ENCODE results near the gene SFTPB. TPM values are rescaled to one million over a fixed set of nuclear protein-coding genes. Genes with fewer than 3 reads are reported as not detected.

SFTPB gene
- not detected in 2 replicates for total RNA-seq (ENCODE audit: low replicate concordance)

DNA sequence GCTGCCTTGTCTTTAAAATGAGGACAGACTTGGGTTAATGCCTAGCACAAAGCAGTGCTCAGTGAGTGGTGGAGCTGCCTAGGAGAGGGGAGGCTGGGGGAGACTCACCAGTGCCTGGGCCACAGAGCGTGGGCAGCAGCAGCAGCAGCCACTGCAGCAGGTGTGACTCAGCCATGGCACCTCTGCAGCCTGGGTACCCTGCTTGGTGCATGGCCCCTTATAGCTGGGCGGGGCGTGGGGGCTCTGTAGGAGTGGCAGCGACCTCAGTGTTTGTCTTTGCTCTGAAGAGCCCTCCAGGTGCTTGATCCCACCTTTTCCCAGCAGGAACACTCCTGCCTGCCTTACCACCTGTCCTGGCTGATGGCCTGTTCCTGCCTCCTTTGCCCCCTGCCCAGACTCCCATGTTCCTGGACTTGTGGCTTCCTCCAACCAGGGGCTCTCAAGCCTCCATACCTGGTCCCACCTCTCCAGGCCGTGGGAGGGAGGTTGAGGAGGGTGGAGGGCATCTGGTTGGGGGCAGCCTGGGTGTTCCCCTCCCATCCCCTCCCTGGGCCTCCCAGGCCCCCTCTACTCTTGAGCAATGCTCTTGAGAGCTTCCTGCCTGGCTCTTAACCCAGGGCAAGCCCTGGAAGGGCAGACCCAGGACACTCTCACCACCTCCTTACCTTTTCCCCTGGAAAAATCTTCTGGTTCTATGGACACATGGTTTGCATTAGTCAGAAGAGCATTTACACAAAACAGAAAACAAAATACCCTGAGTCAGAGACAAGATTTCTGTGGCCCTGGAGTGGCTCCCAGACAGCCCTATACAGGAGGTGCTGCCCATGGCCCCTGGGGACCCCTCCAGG, at the start of gene SFTPB:
Gene SFTPB, minus strand, starts transcription at position 191 of the 848 bp plus-strand sequence. Its CDS starts 16 bp downstream, at position 175.
- Mint-ChIP-seq H3K36me3 (no peaks in the 10 kb centered on the region), H3K27ac (peak within 1 kb of the TSS; percentile 20), H3K4me1 (peaks cover 14% of the 10 kb centered on the region), H3K9me3 (no peaks in the 10 kb centered on the region), H3K27me3 (ENCODE audit: insufficient read depth, low read depth) (peaks cover 10% of the 10 kb centered on the region), H3K4me3 (no peak within 1 kb of the TSS)
- H3K9me3 ChIP-seq (ENCODE audit: low read depth): no peaks in the 10 kb centered on the region
- TF ChIP-seq CTCF (IDR thresholded peaks at IDR 0.05) (no peak), EZH2phosphoT487 (IDR thresholded peaks at IDR 0.05) (no peak), EZH2 (IDR thresholded peaks at IDR 0.05) (no peak)
- no peak within 1 kb of the TSS for H3K4me3 ChIP-seq
- no peaks in the 10 kb centered on the region for H3F3A ChIP-seq (ENCODE audit: low read depth)
- H3K9ac ChIP-seq: no peak within 1 kb of the TSS
- no peaks in the 10 kb centered on the region for H4K20me1 ChIP-seq (ENCODE audit: low read depth)
- no peaks in the 10 kb centered on the region for H3K4me1 ChIP-seq
- DNase-seq (ENCODE audit: low spot score): no peak
- H3K27me3 ChIP-seq: no peaks in the 10 kb centered on the region
- no peaks in the 10 kb centered on the region for H3K36me3 ChIP-seq
- no peak within 1 kb of the TSS for H3K4me2 ChIP-seq
- H3K79me2 ChIP-seq (ENCODE audit: low read depth): no peaks in the 10 kb centered on the region
- no peak within 1 kb of the TSS for H3K27ac ChIP-seq
- no peak within 1 kb of the TSS for H2AFZ ChIP-seq (replicated peaks)

DNA sequence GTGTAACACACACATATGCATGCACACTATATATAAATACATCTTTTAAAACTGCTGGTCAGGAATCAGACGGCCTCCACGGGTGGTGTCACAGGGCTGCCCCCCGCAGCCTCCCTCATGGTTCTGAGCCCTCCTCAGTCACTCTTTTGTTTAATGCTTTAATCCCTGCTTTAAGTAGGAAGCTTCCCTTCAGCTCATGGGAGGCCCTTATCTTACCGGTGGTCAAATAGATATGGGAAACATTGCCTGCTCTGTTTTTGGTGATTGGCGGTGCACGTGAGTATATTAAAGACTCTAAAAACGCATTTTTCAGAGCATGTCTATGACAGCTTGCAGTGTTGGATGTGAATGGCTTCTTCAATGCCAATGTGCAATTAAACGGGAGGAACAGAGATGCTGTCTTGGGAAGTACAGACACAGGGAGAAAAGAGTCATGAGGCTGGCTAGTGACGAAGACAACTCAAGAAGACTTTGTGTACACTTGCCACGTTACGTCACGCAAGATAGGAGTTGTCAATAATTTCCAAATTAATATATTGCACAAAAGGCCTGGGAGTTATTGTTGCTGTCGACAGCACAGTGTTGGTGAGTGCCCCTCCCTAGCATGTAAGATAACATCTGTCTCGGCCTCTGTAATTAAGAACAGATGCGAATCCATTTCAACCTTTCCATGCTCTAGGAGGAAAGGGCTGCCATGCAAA, 49.5 kb upstream of the SFTPB start:
- no peaks in the 10 kb centered on the region for H3K9me3 ChIP-seq (ENCODE audit: low read depth)
- no peaks in the 10 kb centered on the region for H3K79me2 ChIP-seq (ENCODE audit: low read depth)

DNA sequence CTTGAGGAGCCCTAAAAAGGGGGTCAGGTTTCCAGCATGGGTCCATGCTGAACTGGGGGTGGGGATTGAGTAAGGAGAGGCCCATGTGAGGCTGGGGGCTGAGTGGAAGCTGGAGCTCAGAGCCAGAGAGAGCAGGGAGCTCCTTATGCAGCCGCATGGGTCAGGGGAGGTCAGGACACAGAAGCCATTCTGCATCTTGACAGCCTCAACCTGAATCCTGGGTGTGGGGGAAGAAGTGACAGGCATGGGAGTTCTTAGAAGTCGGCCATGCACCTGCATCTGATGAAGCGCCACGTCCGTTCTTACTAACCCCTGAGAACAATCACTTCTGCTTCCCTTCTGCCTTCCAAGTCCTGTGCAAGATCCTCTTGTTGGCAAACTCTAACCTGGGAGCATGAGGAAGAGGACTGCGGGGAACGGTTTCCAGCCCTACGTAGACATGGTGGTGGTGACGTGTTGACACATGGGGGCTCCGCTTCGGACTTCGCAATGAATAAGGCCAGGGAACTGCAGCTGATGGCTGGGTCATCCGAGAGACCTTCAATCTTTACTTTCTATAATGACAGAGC, 48.4 kb upstream of the SFTPB start:
- H3K9me3 ChIP-seq (ENCODE audit: low read depth): no peaks in the 10 kb centered on the region
- no peaks in the 10 kb centered on the region for H3K36me3 ChIP-seq
- no peak overlapping the region for H3K4me3 ChIP-seq
- H4K20me1 ChIP-seq (ENCODE audit: low read depth): no peaks in the 10 kb centered on the region
- H3K79me2 ChIP-seq (ENCODE audit: low read depth): no peaks in the 10 kb centered on the region
- TF ChIP-seq EZH2phosphoT487 (IDR thresholded peaks at IDR 0.05): no peak
- TF ChIP-seq EZH2 (IDR thresholded peaks at IDR 0.05): no peak
- TF ChIP-seq CTCF (IDR thresholded peaks at IDR 0.05): no peak
- H3K27ac ChIP-seq: no peak overlapping the region
- H3K4me1 Mint-ChIP-seq: peaks cover 24% of the 10 kb centered on the region
- no peak overlapping the region for H3K9ac ChIP-seq
- H3K27ac Mint-ChIP-seq: peak overlapping the region; percentile 82
- H3K4me1 ChIP-seq: peaks cover 22% of the 10 kb centered on the region
- no peaks in the 10 kb centered on the region for H3K36me3 Mint-ChIP-seq
- peaks cover 10% of the 10 kb centered on the region for H3K27me3 Mint-ChIP-seq (ENCODE audit: insufficient read depth, low read depth)
- H3K4me2 ChIP-seq: peak overlapping the region; percentile 51
- H3K9me3 Mint-ChIP-seq: peaks cover 7% of the 10 kb centered on the region
- DNase-seq (ENCODE audit: low spot score): no peak
- H3K4me3 Mint-ChIP-seq: no peak overlapping the region
- H2AFZ ChIP-seq (replicated peaks): no peak overlapping the region
- H3K27me3 ChIP-seq: no peaks in the 10 kb centered on the region
- H3F3A ChIP-seq (ENCODE audit: low read depth): peaks cover 4% of the 10 kb centered on the region

More for the DNA sequence above, 49.5 kb upstream of the SFTPB start:
- no peak overlapping the region for H3K4me3 ChIP-seq
- peak overlapping the region; percentile 51 for H3K4me2 ChIP-seq
- Mint-ChIP-seq H3K27me3 (ENCODE audit: insufficient read depth, low read depth) (peaks cover 12% of the 10 kb centered on the region), H3K36me3 (no peaks in the 10 kb centered on the region), H3K9me3 (peaks cover 9% of the 10 kb centered on the region), H3K27ac (no peak overlapping the region), H3K4me1 (peaks cover 24% of the 10 kb centered on the region), H3K4me3 (no peak overlapping the region)
- H3K36me3 ChIP-seq: no peaks in the 10 kb centered on the region
- no peak overlapping the region for H2AFZ ChIP-seq (replicated peaks)
- H3K9ac ChIP-seq: no peak overlapping the region
- no peak overlapping the region for H3K27ac ChIP-seq
- peaks cover 4% of the 10 kb centered on the region for H3F3A ChIP-seq (ENCODE audit: low read depth)
- peak; percentile 73 for DNase-seq (ENCODE audit: low spot score)
- H3K4me1 ChIP-seq: peaks cover 22% of the 10 kb centered on the region
- H3K27me3 ChIP-seq: no peaks in the 10 kb centered on the region
- H4K20me1 ChIP-seq (ENCODE audit: low read depth): no peaks in the 10 kb centered on the region
- TF ChIP-seq CTCF (IDR thresholded peaks at IDR 0.05): no peak
- TF ChIP-seq EZH2 (IDR thresholded peaks at IDR 0.05): no peak
- TF ChIP-seq EZH2phosphoT487 (IDR thresholded peaks at IDR 0.05): no peak
